ENCODE measurements around the gene FSCN2.
A peak's percentile ranks its signal among the peaks of the same experiment; 100 is the strongest.

The FSCN2 gene

GRCh38 chr17:81489998-81490992, 37.9 kb upstream of the FSCN2 start:
- no peak for ATAC-seq

- ATAC-seq = no peak
Measured at GRCh38 chr17:81491181-81491581, 37.0 kb upstream of the FSCN2 start.

GRCh38 chr17:81491761-81492160, 36.4 kb upstream of the FSCN2 start:
- ATAC-seq = no peak

- no peak for ATAC-seq
Measured at GRCh38 chr17:81492202-81492601, 36.0 kb upstream of the FSCN2 start.

GRCh38 chr17:81492706-81493105, 35.5 kb upstream of the FSCN2 start:
- ATAC-seq = no peak

GRCh38 chr17:81493198-81494038, 34.8 kb upstream of the FSCN2 start:
- no peak for ATAC-seq

- ATAC-seq = peak in 1 of 2 donors; percentile 36
Measured at GRCh38 chr17:81494626-81495377, 33.4 kb upstream of the FSCN2 start.

GRCh38 chr17:81498953-81499600, 29.1 kb upstream of the FSCN2 start:
- ATAC-seq = no peak

GRCh38 chr17:81499601-81499970, 28.6 kb upstream of the FSCN2 start:
- ATAC-seq = no peak

- ATAC-seq = no peak
Measured at GRCh38 chr17:81500047-81500446, 28.1 kb upstream of the FSCN2 start.

- no peak for ATAC-seq
Measured at GRCh38 chr17:81502471-81503017, 25.6 kb upstream of the FSCN2 start.

- ATAC-seq = no peak
Measured at GRCh38 chr17:81503619-81504018, 24.6 kb upstream of the FSCN2 start.

- ATAC-seq = no peak
Measured at GRCh38 chr17:81508639-81509206, 19.5 kb upstream of the FSCN2 start.

- no peak for ATAC-seq
Measured at GRCh38 chr17:81509207-81509971, 18.8 kb upstream of the FSCN2 start.

- no peak for ATAC-seq
Measured at GRCh38 chr17:81509972-81510784, 18.0 kb upstream of the FSCN2 start.

- no peak for ATAC-seq
Measured at GRCh38 chr17:81510785-81511553, 17.2 kb upstream of the FSCN2 start.

GRCh38 chr17:81511554-81511803, 16.7 kb upstream of the FSCN2 start:
- no peak for ATAC-seq

GRCh38 chr17:81511804-81512561, 16.2 kb upstream of the FSCN2 start:
- ATAC-seq = peak in 1 of 2 donors; percentile 0
